SW480 (cell line): Measurements from ENCODE around the gene PDGFC.
A peak's percentile ranks its signal among the peaks of the same experiment; 100 is the strongest.

ENCODE experiments used
- DNase-seq: peaks from one replicate; pipeline ENCODE4 v3.0.0-alpha.2; 2016; ENCODE audit warnings: low spot score

Gene PDGFC

DNA sequence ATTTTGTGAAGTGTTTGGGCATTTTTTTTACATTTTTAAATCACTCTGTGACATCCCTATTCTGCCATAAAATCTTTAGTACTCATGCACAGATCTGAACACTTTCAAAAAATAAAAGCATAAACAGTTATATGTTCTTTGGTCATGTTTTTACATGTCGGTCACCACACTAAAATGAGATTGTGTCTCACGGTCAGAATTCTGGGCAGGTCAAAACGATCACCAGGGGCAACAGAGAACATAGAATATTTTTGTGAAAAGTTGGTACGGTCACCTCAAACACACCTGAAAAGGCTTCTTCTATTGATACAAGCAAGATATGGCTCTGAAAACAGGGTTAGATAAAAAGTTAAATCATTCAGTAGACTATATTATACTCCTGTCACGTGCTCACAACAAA lies 189.1 kb downstream of the PDGFC start:
- no peak for DNase-seq

GRCh38 chr4:156781852-156782251 lies 189.7 kb downstream of the PDGFC start:
- DNase-seq, result no peak

DNA sequence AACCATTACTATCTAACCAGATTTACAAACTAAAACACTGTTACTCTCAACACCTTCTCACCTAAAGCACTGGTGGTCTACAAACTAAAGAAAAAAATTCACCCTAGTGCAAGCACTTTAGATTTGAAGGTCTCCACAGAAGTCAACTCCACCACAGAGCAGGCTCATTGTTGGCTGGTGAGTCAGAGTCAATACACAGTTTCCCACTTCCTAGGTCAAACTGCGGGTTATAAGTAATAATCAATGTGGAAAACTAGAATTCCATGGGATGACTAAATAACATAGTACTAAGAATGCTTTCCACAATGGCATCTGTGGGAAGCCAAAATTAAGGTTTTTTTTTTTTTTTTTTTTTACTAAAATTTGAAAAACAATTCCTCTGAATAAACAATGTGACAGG lies 191.8 kb downstream of the PDGFC start:
- peak; percentile 41 for DNase-seq

GRCh38 chr4:156779042-156779441 lies 192.6 kb downstream of the PDGFC start:
- DNase-seq, result no peak

- no peak for DNase-seq
Observed at GRCh38 chr4:156778606-156779005, 193.0 kb downstream of the PDGFC start.

DNA sequence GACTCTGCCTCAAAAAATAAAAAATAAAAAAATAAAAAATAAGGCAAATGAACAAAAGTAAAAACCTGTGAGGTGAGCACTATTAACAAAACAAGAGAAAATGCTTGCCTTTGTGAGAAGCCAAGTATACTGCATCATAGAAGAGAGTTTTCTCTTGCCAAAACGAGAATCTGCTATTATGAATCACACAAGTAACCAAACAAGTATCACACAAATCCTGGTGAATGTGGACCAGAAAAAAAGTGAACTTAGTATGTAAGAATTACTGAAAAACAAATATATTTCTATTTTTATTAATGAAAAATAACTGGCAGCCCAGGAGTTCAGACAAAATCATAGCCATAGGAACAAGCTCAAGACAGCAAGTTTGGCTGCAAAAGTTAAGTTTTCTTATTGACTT lies 193.5 kb downstream of the PDGFC start:
- no peak for DNase-seq

- no peak for DNase-seq
Observed at GRCh38 chr4:156775813-156776212, 195.8 kb downstream of the PDGFC start.

- DNase-seq, result no peak
Observed at GRCh38 chr4:156774422-156774821, 197.2 kb downstream of the PDGFC start.

DNA sequence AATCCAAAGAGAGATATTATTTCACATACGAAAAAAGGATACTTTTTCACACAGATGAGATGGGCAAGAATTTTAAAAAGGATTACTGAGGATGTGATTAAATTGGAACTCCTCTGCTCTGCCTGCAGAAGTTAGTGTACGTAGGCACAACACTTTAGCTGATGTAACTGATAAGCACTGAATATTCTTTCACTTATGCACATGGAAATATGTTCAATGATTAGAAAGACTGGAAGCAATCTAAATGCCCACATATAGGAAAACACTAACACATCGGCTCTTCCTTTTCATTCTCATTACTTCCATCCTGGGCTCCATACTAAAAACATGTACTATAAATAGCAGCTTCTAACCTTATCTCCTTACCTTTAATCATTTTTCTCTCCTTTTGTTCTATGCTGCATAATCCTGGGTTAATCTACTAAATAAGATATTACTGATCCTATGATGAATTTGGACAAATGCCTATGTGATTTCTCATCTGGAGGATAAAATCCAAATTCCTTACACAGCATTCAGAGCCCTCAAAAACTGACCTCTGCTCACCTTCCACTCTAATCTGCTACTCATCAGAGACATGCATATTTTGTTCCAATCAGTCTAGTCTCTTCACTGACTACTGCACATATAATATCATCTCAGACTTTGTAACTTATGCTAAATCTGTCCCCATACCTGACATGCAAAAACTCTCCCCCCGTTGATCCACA lies 197.8 kb downstream of the PDGFC start:
- no peak for DNase-seq

GRCh38 chr4:156771171-156771837 lies 200.3 kb downstream of the PDGFC start:
- peak; percentile 4 for DNase-seq

DNA sequence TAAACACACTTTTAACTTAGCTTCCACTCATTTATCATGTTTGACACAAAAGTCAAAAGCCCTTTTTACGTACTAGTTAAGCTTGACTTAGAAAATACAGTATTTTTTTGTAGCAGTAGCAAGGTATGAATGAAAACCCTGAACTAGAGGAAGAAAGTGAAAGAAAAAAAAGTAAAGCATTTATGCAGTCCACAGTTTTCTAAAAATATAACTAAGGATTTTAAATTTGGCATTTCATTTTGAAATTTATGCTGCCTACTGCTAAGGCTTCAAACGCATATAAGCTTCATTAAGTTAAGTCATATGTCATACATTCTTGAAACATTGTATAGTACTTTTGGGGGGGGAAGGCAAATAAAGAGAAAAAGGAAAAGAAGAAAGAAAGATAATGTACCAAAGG lies 201.5 kb downstream of the PDGFC start:
- no peak for DNase-seq

- no peak for DNase-seq
Observed at GRCh38 chr4:156767911-156768415, 203.6 kb downstream of the PDGFC start.

DNA sequence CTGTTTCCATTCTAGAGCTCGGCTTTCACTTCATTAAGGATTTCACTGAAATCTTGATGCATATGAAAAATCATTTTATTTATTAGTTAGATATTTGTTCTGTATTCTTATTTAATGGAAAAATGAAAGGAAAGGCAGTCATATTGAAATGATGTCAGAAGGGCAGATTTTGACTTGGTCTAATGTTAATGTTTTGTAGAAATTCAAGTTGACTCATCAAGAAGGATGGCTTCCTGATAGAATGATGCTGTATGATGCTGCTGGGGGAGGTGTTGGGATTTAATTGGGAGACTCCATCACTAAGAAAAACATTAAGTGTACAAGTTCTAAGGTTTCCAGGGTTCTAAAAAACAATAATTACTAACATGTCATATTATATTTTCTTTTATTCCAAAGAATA lies 204.8 kb downstream of the PDGFC start:
- DNase-seq, result no peak

DNA sequence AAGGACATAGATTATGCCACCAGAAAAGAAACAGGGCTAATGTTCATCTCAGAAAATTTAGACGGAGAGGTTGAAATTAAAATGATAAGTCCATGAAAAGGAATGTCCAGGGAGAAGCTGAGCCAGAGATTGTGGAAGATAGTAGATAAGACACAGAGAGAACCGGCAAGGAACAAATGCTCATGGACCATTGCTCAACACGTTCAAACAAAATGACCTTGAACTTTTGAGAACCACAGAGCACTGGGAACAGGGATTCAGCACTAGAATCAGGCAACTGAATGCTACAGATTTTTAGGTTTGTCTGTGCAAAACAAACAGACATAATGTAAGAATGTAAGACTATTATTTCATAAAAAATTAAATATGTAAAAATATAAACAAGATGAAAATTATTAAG lies 206.3 kb downstream of the PDGFC start:
- DNase-seq, result no peak

- no peak for DNase-seq
Observed at GRCh38 chr4:156764846-156765245, 206.8 kb downstream of the PDGFC start.

DNA sequence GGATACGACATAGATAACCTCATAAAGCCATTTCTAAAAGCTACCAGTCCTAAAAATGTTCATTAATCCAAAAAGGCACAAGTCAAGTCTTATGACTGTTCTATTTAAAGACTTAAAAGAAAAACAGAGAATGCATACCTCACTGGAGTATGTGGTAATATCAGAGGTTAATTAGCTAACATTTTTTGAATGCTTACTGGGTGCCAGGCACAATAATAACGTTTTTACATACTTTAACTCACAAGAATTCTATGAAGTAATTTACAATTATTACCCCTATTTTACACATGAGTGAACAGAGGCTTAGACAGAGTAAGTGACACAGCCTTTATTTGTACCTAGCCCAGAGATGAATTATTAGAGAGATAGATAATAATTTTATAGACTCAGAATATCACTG lies 207.5 kb downstream of the PDGFC start:
- DNase-seq, result no peak

DNA sequence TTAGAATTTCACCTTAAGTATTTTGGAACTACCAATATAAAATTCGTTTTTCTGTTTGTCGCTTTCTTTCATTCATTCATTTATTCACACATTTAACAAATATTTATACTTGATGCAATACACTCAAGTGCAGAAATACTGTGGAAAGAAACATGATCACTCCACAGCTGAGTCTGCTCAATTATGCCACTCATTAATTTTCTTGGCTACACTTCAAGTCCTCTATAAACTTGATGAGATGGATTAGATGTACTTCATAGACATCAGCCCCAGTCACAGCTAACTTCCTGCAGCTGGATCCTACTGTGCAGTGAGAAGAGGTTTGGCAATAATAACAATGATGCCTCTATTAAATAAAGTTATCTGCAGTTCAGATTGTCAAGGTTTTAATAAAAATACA lies 208.1 kb downstream of the PDGFC start:
- no peak for DNase-seq

DNA sequence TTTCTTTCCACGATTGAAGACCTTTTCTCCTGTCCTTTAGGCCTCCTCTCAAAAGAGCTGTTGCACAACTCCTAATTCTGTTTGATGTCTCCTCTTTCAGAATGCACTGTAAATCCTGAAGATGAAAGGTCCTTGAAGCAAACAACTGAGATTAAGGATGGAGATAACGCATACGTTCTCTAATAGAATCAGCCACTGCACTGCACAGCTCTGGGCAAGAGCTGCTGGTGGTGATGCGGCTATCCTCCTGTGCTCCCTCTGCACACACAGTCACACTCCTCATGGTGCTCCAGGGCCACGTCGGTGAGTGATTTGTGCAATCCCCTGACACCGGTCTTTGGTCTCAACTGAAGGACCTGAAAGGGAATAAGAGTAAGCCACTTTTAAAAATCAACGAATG lies 208.7 kb downstream of the PDGFC start:
- no peak for DNase-seq

DNA sequence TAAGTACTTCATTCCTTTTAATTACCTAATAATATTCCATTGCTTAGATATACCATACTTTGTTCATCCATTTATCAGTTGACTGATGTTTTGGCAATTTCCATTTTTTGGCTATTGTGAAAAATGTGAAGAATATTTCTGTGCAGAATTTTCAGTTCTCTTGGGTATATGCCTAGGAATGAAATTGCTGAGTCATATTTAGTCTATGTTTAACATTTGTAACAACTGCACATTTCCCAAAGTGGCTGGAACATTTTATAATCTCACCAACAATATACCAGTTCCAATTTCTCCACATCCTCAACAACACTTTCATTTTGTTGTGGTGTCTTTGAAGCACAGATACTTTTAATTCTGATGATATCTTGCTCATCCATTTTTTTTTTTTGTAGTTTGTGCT lies 215.5 kb downstream of the PDGFC start:
- DNase-seq, result no peak

DNA sequence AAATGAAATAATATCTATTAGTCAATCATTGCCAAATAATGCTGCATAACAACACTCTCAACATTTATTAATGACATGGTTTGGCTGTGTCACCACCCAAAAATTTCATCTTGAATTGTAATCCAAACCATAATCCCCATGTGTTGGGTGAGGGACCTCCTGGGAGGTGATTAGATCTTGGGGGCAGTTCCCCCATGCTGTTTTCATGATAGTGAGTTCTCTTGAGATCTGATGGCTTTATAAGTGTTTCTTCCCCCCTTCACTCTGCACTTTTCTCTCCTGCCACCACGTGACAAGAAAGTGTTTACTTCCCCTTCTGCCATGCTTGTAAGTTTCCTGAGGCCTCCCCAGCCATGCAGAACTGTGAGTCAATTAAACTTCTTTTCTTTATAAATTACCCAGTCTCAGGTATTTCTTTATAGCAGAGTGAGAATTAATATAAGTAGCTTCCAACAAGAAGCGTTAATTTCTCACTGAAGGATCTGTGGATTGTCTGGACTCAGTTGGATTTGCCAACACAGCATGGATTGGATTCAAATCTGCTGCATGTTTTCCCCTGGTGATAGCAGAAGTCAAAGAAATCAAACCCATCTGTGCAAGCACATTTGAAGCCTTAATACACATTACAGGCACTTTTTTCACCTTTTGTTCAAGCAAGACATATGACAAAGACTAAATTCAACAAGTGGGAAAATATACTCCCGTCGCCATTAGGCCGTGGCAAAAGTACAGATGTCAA lies 216.6 kb downstream of the PDGFC start:
- DNase-seq, result no peak

DNA sequence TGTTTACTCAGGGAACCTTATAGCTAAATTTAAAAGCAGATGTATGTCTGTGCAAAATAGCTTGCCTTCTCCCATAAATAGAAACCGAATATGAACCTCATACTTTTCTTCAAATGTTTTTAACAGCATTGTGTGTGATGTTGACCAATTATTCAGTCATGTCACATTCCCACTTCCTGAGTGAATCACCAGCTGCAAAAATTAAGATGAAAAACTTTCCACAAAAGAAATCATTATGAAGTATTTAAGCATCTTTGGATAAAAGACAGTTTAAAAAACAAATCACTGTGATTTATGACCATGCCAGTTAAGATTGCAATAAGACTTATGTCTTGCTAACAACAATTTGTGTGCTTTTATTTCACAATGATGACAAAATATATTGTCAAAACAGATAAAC lies 220.1 kb downstream of the PDGFC start:
- DNase-seq, result no peak

- no peak for DNase-seq
Observed at GRCh38 chr4:156749426-156750403, 221.9 kb downstream of the PDGFC start.
